Activated CD4-positive, alpha-beta T cell treated with anti-CD3 and anti-CD28 coated beads for 1 hour (primary cell): ENCODE results near the gene TBL3.
"Not testable (repeated sequence)": the region's sequence is repeated elsewhere in the genome, so short reads cannot be mapped to it uniquely, and the experiment has no call there.

Experiments used
- DNase-seq: peaks from one replicate; pipeline ENCODE4 v3.0.0-alpha.2; 2020

The TBL3 gene

DNA sequence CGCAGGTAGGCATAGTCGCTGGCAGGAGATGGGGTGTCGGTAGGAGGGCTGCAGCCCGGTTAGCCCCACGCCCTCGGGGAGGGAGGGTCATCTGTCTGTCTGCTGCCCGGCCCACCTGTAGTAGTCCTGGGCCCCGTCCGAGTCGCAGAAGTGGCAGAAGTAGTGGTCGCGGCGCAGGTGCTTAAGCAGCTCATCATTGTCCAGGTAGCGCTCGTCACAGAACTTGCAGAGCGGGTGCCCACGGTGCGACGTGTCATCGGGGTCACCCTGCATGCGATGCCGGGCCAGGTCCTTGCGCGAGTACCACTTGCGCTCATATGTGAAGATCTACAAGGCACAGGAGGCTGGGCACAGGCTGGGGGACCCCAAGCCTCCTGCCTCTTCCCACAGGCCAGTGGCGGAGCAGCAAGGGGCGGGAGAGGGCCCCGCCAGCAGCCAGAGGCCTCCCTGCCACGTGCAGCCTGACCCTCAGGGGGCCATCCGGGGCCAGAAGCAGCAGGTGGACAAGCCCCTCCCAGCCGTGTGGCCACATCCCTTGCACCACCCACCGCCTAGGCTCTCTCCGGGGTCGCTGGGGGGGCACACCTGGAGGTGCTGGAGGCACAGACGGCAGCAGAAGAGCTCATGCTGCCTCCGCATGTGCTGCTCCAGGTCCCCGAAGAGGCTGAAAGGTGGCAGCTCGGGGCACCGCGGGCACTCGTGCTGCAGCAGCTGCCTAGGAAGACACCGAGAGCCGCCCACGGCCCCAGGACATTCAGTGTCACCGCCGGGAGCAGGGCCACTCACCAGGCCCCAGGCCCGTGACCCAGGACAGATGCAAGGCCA, 30.8 kb downstream of the TBL3 start:
- no peak for DNase-seq

GRCh38 chr16:2003231-2003826, 31.5 kb downstream of the TBL3 start:
- DNase-seq = no peak

DNA sequence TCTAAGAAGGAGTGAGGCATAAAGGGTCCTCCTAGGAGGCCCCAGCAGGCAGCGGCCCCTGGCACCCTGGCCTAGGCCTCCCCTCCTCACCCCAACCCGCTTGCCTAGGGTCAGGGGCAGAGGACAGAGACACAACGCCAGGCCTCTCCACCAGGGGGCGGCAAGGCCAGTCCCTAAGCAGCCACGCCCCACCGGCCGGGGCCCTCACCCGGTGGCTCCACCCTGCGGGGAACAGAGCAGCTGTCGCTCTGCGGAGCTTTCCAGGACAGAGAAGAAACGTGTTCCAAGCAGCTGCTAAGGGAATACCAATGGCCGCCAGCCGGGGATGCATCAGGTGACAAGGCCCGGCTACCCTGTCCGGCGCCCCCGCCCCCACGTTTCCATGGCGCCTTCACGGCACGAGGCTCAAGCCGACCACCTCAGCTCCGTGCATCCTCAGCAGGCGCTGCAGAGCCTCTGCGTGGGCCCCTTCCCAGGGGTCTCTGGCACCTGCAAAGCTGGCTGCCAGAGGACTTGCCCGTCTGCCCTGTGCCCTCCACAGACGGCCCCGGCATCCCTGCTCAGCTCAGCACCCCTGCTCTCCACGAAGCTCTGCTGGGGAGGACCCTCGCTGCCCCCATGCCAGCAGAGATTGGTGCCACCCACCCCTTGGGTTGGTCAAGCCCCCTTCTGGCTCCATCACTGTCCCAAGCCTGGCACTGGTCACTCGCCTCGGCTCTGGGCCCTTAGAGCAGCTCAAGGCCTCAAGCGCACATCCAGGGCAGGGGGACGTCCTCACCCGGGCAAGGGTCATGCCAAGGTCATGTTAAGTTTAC, 32.2 kb downstream of the TBL3 start:
- DNase-seq = peak; percentile 73

GRCh38 chr16:2004795-2005517, 33.1 kb downstream of the TBL3 start:
- DNase-seq = no peak

DNA sequence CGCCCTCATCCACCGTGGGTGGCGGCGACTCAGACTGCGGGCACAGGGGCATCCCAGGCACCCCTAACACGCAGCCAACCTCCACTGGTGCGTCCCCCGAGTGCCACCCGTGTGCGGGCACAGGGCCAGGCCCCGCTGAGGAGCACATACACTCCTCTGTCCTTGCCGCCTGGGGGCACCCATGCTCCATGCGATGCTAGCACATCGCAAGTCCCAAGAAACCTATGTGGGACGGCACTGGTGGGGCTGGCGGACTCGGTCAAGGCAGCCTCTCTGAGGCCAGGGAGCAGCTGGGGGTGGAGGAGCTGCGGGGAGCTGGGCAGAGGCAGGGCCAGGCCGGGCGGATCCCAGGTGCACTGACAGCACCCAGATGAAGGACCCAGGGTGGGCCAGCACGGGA, 33.8 kb downstream of the TBL3 start:
- DNase-seq = no peak

GRCh38 chr16:2006317-2006716, 34.5 kb downstream of the TBL3 start:
- DNase-seq = no peak

DNA sequence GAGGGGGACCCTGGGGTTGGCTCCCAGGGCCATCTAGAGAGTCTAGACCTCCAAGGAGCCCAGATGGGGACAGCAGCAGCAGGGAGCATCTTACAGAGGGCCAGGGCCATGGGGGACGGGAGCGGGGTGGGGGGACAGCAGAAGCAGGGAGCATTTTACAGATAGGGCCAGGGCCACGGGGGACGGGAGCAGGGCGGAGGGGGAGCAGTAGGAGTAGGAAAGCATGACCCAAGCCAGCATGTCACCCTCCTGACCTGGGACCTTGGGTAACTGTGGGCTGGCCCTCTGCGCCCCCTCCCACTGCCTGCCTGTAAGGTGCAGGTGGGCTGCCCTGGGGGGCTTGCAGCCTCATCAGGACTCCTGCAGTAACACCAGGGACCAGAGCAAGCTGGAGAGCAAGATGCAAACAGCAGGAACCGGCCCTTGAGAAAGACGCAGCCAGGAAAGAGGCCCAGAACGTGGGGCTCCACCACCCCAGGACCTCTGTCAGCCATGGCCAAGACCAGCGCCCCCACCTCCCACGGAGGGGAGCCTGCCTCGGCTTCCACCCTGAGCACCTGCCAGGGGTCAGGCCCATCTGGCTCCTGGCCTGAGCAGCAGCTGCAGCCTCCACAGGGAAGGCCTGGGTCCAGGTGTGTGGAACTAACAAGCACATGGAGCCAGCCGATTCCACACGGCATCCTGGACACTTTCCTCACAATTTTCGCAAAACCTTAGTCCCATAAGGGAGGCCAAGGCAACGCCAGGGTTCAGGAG, 35.4 kb downstream of the TBL3 start:
- DNase-seq = no peak

DNA sequence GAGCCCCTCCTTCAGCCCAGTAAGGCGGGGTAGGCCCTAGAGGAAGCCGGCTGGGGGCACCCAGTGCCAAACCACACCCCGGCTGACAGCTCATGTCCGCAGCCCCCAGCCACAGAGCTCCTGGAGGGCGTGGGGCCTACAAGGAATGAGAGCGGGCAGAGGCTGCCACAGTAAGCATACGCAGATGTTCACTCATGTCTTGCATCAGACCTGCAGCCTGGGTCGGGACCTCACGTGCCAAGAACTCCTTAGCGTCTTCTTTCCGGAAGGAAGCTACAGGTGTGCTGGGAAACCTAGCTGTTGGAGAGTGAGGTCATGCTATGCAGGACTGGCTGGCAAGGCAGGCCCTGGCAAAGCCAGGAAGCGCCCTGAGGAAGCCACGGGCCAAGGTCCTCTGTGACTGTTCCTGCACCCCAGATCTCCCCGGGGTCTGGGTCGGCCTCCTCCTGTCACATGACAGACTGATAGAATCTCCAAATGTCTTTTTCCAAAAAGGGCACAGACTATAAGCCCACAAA, 36.2 kb downstream of the TBL3 start:
- DNase-seq = no peak

DNA sequence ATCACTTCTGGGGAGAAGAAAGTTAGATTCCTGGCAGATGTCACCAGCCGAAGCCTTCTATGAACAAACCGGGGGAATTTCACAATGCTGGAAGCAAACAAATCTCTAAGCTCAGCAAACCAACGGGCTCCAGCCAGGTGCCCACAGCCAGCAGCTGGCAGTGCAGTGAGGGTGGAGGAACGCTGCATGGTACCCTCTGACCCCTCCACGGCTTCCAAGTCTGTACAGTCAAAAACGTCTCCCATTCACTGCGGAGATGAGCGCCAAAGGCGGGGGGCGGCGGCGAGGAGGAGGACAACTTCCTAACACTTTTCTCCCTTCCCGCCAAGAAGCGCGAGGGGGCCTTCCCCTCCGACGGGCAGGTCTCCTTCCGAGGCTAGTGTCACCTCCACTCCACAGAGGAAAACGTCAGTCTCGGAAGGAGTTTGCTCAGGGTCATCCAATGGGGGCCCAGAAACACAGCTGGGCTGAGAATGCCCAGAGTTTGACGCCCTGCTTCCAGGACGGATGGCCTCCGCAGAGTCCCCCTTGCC, 36.8 kb downstream of the TBL3 start:
- no peak for DNase-seq

DNA sequence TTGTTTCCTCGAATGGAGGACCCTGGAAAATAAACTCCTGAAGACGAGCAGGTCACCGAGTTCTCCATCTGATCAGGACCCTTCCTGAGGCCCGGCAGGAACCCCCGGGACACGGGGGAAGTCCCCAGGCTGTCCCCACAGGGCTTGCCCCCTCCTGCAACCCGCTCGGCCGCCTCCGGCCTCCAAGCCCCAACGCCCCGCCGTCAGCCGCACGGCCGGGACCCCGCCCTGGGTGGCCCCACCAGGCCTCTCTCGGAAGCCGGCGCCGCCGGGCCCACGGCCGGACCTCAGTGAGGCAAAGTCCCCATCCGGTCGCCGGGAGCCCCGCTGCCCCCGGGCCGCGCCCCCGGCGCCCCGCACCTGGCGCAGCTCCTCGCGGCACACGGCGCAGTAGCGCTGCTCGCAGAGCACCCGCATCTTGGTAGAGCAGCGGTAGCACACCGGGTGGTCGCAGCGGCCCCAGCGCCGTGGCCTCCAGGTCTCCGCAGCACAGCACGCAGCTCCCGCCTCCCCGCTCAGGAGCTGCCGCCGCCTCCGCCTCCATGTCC, 37.4 kb downstream of the TBL3 start:
- no peak for DNase-seq

DNA sequence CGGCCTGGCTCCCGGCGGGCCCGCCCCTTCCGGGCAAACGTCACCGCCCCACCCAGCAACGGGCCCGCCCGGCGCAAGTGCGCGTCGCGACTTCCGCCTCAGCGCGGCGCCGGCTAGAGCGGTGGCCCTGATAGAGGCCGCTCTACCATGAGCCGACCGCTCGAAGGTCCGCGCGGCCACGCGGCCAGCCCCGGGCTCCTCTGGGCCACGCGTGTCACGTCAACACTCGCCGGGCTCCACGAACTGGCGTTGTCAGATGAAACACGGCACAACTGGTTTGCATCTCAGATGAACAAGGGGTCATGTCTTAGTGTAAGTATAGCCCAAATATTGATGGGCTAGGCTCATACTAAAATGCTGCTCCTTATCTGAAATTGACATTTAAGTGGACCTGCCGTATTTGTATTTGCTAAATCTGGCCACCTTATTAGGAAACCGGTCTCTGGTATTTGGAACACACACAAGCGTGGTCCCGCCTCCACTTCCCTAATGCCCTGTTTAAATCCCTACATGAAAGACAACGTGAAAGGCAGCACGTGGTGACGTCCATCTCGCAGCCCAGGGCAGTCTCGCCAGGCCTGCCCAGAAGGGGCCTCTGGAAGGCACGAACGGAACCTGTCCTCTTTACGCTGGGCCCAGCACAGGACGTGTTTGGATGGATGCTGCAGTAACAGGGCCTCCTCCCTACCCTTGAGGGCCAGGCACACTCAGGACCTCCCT, 38.1 kb downstream of the TBL3 start, which contains the start of gene ZNF598:
Gene ZNF598, minus strand, starts transcription at position 31 of the 720 bp plus-strand sequence.
- peak; percentile 68 for DNase-seq

DNA sequence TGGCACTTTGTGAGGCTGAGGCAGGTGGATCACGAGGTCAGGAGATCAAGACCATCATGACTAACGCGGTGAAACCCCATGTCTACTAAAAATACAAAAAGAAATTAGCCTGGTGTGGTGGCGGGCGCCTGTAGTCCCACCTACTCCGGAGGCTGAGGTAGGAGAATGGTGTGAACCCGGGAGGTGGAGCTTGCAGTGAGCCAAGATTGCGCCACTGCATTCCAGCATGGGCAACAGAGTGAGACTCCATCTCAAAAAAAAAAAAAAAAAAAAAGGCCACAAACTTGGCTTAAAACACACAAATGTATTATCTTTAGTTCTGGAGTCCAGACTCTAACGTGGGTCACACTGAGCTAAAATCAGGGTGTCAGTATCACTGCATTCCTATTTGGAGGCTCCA, 39.9 kb downstream of the TBL3 start:
- not testable (repeated sequence) for DNase-seq

- DNase-seq = no peak
These were observed 41.7 kb downstream of the TBL3 start for GRCh38 chr16:2013527-2013926.

DNA sequence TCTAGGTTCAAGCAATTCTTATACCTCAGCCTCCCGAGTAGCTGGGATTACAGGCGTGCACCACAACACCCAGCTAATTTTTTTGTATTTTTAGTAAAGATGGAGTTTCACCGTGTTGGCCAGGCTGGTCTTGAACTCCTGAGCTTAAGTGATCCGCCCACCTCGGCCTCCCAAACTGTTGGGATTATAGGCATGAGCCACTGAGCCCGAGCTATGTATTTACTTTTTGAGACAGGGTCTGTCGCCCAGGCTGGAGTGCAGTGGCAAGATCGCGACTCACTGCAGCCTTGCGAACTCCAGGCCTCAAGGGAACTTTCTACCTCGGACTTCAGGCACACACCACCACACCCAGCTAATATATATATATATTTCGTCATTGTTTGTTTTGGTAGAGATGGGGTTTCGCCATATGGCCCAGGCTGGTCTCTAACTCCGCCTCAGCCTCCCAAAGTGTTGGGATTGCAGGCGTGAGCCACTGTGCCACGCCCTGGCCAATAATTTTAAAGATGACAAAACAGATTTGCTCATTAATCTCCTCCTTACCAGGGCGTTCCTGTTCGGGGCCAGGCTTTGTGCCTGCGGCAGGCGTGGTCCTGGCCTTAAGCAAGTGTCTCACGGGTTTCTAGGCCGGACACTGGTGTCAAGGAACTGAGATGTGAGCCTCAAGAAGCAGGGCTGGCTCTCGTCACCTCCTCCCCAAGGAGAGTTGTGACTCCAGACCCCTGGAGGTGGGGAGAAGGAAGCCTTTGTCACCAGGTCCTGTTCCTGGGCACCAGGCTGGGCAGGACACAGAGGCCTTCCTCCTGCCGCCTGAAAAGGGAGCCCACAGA, 43.5 kb downstream of the TBL3 start:
- DNase-seq = no peak

GRCh38 chr16:2015947-2016208, 44.0 kb downstream of the TBL3 start:
- no peak for DNase-seq

GRCh38 chr16:2016407-2016922, 44.6 kb downstream of the TBL3 start:
- no peak for DNase-seq

- DNase-seq = no peak
These were observed 47.7 kb downstream of the TBL3 start, which contains the start of gene NPW for GRCh38 chr16:2019518-2019920. Gene NPW (plus strand): TSS chr16:2019785.

GRCh38 chr16:2019921-2020831, 48.3 kb downstream of the TBL3 start:
- DNase-seq = no peak

DNA sequence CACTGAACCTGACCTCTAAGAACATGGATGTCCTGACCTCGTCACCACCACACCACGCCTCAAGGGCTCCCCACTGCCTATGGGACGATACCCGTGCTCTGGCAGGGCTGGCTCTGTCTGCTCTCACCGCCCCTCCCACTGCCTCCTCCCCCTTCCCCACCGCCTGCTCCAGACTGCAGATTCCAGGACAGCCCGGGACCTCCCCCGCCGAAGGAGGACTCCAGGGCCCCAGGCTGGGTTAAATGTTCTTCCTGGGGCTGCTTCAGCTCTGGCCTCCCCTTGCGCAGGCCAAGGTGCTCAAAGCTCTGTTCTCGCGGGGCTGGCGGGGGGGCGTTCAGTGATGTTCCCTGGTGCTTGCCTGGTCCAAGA, 50.9 kb downstream of the TBL3 start:
- DNase-seq = no peak
